Gastrocnemius medialis (tissue), 4 donors: ENCODE measurements around the gene KCNJ1.

Experiments used
- POLR2A ChIP-seq, 2 donors: fragments of 450-650 bp; IDR thresholded peaks; one replicate each; pipeline ENCODE4 v1.6.1; 2017; ENCODE audit warnings: antibody characterized with exemption in 2 of 2, mild to moderate bottlenecking in 2 of 2, moderate library complexity in 2 of 2
- TF ChIP-seq, protein P1 (sequence below), 5 experiments: fragments of 450-650 bp in 3 of 5; fragments of 200-600 bp in 2 of 5; sonication (generic) in 2 of 5; IDR thresholded peaks in 4 of 5; conservative IDR thresholded peaks in 1 of 5; 1 replicate in 4 of 5; 2 replicates in 1 of 5; pipeline ENCODE4 v1.5.1; 2016 to 2019; ENCODE audit warnings: antibody characterized with exemption in 5 of 5, mild to moderate bottlenecking in 3 of 5, moderate library complexity in 3 of 5

DNA sequence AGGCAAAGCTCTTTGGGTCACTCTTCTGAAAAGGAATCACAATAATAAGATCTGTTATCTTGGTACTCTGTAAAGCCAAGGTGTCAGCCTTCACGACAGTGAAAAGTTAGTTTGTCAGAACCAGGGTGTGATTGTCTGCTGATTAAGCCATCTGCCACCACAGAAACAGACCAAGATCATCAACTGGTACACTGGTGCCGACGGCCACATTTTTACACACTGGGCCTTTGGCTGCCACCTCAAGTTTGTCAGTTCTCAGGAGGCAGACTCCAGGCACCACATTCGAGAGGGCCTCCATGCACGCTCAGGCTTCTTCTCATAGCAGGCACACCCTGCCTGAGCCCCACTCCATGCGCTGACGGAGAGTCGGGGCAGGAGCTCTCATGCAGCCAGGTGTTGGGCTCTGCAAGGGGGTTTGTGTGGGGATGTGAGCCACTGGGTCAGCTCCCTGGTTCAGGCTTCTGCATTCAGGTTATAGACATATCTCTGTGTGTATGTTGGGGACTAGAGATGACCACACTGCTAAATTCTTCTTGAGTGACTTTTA lies 66.2 kb downstream of the KCNJ1 start:
- TF ChIP-seq, protein P1, sequence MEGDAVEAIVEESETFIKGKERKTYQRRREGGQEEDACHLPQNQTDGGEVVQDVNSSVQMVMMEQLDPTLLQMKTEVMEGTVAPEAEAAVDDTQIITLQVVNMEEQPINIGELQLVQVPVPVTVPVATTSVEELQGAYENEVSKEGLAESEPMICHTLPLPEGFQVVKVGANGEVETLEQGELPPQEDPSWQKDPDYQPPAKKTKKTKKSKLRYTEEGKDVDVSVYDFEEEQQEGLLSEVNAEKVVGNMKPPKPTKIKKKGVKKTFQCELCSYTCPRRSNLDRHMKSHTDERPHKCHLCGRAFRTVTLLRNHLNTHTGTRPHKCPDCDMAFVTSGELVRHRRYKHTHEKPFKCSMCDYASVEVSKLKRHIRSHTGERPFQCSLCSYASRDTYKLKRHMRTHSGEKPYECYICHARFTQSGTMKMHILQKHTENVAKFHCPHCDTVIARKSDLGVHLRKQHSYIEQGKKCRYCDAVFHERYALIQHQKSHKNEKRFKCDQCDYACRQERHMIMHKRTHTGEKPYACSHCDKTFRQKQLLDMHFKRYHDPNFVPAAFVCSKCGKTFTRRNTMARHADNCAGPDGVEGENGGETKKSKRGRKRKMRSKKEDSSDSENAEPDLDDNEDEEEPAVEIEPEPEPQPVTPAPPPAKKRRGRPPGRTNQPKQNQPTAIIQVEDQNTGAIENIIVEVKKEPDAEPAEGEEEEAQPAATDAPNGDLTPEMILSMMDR (IDR thresholded peaks at IDR 0.05 in 4 of 5, conservative IDR thresholded peaks at IDR 0.05 in 1 of 5) = no peak
- no peak for TF ChIP-seq POLR2A (IDR thresholded peaks at IDR 0.05)
